Fibroblast of lung (primary cell): ENCODE data around the gene ZFYVE28.

Source experiments
- CTCF ChIP-seq, 2 donors: IDR thresholded peaks in 1 of 2; conservative IDR thresholded peaks in 1 of 2; 1 replicate in 1 of 2; 2 replicates in 1 of 2; pipeline ENCODE4 v1.5.1; 2011 to 2012; ENCODE audit warnings: low read length in 2 of 2, control low read depth in 1 of 2, inconsistent platforms in 1 of 2, low read depth in 1 of 2, mild to moderate bottlenecking in 1 of 2
- EZH2 ChIP-seq: IDR thresholded peaks from 2 replicates; pipeline ENCODE4 v1.5.1; 2012; ENCODE audit warnings: low read length, control low read depth, mild to moderate bottlenecking; ENCODE audit errors: missing control alignments

GRCh38 chr4:2343476-2343875, 75.0 kb downstream of the ZFYVE28 start:
- TF ChIP-seq CTCF (conservative IDR thresholded peaks at IDR 0.05 in 1 of 2, IDR thresholded peaks at IDR 0.05 in 1 of 2; ENCODE audit: low read depth in 1 of 2, low read length in 2 of 2) (no peak), EZH2 (no peak)
